ENCODE measurements around the gene GALNT4. TPM values are rescaled to one million over a fixed set of nuclear protein-coding genes. Genes with fewer than 3 reads are reported as not detected.

GALNT4 gene
- total and polyA plus RNA-seq, 2 of the 13 experiments (the other 11 are each of a cell fraction or from before 2014, with no cell fraction given), result 4.9 to 6.8 TPM

DNA sequence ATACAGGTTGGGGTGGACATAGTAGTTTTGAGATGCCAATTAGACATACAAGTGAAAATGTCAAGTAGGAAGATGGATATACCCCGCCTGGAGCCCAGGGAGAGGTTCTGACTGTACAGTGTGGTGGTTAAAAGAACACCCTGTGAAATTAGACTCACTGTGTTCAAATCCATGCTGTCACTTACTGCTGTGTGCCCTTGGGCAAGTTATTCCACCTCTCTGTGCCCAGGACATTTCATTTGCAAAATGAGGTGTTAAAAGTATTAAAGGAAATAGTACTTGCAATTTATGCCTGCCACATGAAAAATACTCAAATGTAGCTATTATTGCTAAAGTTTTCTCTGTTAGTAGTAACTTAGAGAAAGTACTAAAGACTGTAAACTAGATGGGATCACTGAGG lies 18.5 kb downstream of the GALNT4 start:
- BruUV-seq (replicated peaks), result no TSS peak
- Histone ChIP-seq H3K4me2 (ENCODE audit: low read depth, low read length) (no peak overlapping the region), H3K4me3 (replicated peaks in 1 of 3; ENCODE audit: insufficient read depth in 1 of 3, low read depth in 2 of 3, low read length in 3 of 3) (no peak overlapping the region), H3K4me1 (ENCODE audit: insufficient read depth, low read length) (peaks cover 20% of the 10 kb centered on the region), H3K27ac (ENCODE audit: extremely low read length, insufficient read depth, low read length) (no peak overlapping the region), H4K20me1 (ENCODE audit: insufficient read depth, low read length) (no peaks in the 10 kb centered on the region), H3K9me3 (ENCODE audit: low read length) (no peaks in the 10 kb centered on the region), H3K79me2 (ENCODE audit: insufficient read depth, low read length) (no peaks in the 10 kb centered on the region), H3K27me3 (ENCODE audit: control insufficient read depth in 1 of 2, insufficient read depth in 2 of 2, low read length in 2 of 2) (no peaks in the 10 kb centered on the region), H2AFZ (ENCODE audit: low read length) (no peak overlapping the region), H3K9ac (ENCODE audit: insufficient read depth, low read depth, low read length) (no peak overlapping the region), H3K36me3 (replicated peaks in 1 of 2; ENCODE audit: control insufficient read depth in 1 of 2, insufficient read depth in 2 of 2, low read length in 2 of 2) (no peaks in the 10 kb centered on the region)
- ChIA-PET CTCF (ENCODE audit: low intra/inter-chr PET ratio, low total read pairs) (no interaction called here), POLR2A (no interaction called here)
- FAIRE-seq, result no peak
- in situ Hi-C loops (cut with HindIII; ENCODE audit: extremely low pct_ligation_motif_present, low pct_unique_long_range_greater_than_20kb), result no loop called here
- intact Hi-C loops (cut with micrococcal nuclease; ENCODE audit: unreplicated experiment), result no loop called here
- ATAC-seq, result no peak
- WGBS (ENCODE audit: low lambda C conversion rate), result 26% methylated on average over 1 of the region's 1 CpG
- no peak for DNase-seq (ENCODE audit: low spot score)
- TF ChIP-seq, protein P1, sequence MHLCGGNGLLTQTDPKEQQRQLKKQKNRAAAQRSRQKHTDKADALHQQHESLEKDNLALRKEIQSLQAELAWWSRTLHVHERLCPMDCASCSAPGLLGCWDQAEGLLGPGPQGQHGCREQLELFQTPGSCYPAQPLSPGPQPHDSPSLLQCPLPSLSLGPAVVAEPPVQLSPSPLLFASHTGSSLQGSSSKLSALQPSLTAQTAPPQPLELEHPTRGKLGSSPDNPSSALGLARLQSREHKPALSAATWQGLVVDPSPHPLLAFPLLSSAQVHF (CRISPR knock-in tag; IDR thresholded peaks at IDR 0.05), result no peak
- peak; percentile 13; the same call in 1 of the 2 replicates for TF ChIP-seq ZNF768 (CRISPR knock-in tag; IDR thresholded peaks at IDR 0.05)
- TF ChIP-seq CBFB (CRISPR knock-in tag; IDR thresholded peaks at IDR 0.05), result no peak

DNA sequence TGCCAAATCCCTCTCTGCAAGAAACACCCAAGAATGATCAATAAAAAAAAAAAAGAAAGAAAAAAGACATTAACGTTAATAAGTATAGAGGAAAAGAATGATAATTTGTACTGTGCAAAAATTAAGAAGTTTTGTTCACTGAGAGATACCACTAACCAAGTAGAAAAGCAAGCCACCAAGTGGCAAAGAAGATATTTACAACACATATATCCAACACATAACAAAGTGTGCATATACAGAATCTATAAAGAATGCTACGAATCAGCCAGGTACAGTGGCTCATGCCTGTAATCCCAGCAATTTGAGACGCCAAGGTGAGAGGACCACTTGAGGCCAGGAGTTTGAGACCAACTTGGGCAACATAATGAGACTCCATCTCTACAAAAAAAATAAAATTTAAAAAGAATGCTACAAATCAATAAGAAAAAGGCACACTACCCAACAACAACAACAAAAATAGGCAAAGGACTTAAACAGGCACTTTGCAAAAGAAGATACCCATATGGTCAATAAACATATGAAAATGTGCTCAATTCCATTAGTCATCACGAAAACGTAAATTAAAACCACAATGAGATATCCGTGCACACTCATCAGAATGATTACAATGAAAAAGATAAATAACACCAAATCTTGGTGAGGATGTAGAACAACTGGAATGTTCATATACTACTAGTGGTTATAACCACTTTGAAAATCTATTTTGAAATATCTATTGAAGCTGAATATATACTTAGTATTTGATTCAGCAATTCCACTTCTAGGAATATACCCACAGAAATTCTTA lies 19.8 kb downstream of the GALNT4 start:
- Histone ChIP-seq H3K4me3 (replicated peaks in 1 of 3; ENCODE audit: insufficient read depth in 1 of 3, low read depth in 2 of 3, low read length in 3 of 3) (no peak overlapping the region), H3K27me3 (ENCODE audit: control insufficient read depth in 1 of 2, insufficient read depth in 2 of 2, low read length in 2 of 2) (no peaks in the 10 kb centered on the region), H3K36me3 (replicated peaks in 1 of 2; ENCODE audit: control insufficient read depth in 1 of 2, insufficient read depth in 2 of 2, low read length in 2 of 2) (no peaks in the 10 kb centered on the region), H4K20me1 (ENCODE audit: insufficient read depth, low read length) (no peaks in the 10 kb centered on the region), H2AFZ (ENCODE audit: low read length) (no peak overlapping the region), H3K4me2 (ENCODE audit: low read depth, low read length) (no peak overlapping the region), H3K27ac (ENCODE audit: extremely low read length, insufficient read depth, low read length) (no peak overlapping the region), H3K9me3 (ENCODE audit: low read length) (no peaks in the 10 kb centered on the region), H3K9ac (ENCODE audit: insufficient read depth, low read depth, low read length) (no peak overlapping the region), H3K79me2 (ENCODE audit: insufficient read depth, low read length) (no peaks in the 10 kb centered on the region), H3K4me1 (ENCODE audit: insufficient read depth, low read length) (peaks cover 20% of the 10 kb centered on the region)
- no TSS peak for BruUV-seq (replicated peaks)
- in situ Hi-C loops (cut with HindIII; ENCODE audit: extremely low pct_ligation_motif_present, low pct_unique_long_range_greater_than_20kb), result no loop called here
- CTCF ChIA-PET (ENCODE audit: low intra/inter-chr PET ratio, low total read pairs), result no interaction called here
- ATAC-seq (peak; percentile 55; the same call in 2 of the 3 replicates), DNase-seq (ENCODE audit: low spot score) (no peak), FAIRE-seq (no peak)
- POLR2A ChIA-PET, result no interaction called here
- intact Hi-C loops (cut with micrococcal nuclease; ENCODE audit: unreplicated experiment), result no loop called here
- WGBS (ENCODE audit: low lambda C conversion rate), result 84% methylated on average over 6 of the region's 6 CpGs
- TF ChIP-seq, protein P2, sequence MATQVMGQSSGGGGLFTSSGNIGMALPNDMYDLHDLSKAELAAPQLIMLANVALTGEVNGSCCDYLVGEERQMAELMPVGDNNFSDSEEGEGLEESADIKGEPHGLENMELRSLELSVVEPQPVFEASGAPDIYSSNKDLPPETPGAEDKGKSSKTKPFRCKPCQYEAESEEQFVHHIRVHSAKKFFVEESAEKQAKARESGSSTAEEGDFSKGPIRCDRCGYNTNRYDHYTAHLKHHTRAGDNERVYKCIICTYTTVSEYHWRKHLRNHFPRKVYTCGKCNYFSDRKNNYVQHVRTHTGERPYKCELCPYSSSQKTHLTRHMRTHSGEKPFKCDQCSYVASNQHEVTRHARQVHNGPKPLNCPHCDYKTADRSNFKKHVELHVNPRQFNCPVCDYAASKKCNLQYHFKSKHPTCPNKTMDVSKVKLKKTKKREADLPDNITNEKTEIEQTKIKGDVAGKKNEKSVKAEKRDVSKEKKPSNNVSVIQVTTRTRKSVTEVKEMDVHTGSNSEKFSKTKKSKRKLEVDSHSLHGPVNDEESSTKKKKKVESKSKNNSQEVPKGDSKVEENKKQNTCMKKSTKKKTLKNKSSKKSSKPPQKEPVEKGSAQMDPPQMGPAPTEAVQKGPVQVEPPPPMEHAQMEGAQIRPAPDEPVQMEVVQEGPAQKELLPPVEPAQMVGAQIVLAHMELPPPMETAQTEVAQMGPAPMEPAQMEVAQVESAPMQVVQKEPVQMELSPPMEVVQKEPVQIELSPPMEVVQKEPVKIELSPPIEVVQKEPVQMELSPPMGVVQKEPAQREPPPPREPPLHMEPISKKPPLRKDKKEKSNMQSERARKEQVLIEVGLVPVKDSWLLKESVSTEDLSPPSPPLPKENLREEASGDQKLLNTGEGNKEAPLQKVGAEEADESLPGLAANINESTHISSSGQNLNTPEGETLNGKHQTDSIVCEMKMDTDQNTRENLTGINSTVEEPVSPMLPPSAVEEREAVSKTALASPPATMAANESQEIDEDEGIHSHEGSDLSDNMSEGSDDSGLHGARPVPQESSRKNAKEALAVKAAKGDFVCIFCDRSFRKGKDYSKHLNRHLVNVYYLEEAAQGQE (IDR thresholded peaks at IDR 0.05; ENCODE audit: borderline replicate concordance in 1 of 2, low read depth in 1 of 2, low read length in 2 of 2), result no peak
- TF ChIP-seq, protein P3, sequence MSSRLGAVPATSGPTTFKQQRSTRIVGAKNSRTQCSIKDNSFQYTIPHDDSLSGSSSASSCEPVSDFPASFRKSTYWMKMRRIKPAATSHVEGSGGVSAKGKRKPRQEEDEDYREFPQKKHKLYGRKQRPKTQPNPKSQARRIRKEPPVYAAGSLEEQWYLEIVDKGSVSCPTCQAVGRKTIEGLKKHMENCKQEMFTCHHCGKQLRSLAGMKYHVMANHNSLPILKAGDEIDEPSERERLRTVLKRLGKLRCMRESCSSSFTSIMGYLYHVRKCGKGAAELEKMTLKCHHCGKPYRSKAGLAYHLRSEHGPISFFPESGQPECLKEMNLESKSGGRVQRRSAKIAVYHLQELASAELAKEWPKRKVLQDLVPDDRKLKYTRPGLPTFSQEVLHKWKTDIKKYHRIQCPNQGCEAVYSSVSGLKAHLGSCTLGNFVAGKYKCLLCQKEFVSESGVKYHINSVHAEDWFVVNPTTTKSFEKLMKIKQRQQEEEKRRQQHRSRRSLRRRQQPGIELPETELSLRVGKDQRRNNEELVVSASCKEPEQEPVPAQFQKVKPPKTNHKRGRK (CRISPR knock-in tag; IDR thresholded peaks at IDR 0.05), result no peak
- TF ChIP-seq ZBTB3 (CRISPR knock-in tag; IDR thresholded peaks at IDR 0.05; ENCODE audit: borderline replicate concordance, low read depth), result no peak
- no peak for TF ChIP-seq RARA (CRISPR knock-in tag; IDR thresholded peaks at IDR 0.05)
- TF ChIP-seq, protein P4, sequence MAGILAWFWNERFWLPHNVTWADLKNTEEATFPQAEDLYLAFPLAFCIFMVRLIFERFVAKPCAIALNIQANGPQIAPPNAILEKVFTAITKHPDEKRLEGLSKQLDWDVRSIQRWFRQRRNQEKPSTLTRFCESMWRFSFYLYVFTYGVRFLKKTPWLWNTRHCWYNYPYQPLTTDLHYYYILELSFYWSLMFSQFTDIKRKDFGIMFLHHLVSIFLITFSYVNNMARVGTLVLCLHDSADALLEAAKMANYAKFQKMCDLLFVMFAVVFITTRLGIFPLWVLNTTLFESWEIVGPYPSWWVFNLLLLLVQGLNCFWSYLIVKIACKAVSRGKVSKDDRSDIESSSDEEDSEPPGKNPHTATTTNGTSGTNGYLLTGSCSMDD (CRISPR knock-in tag; IDR thresholded peaks at IDR 0.05), result no peak
- no peak for TF ChIP-seq ZFP36L2 (CRISPR knock-in tag; IDR thresholded peaks at IDR 0.05)
